Thyroid gland (tissue), 4 donors: Measurements from ENCODE around the gene SPRR4.

Experiments used
- POLR2A ChIP-seq, 2 donors: fragments of 450-650 bp; IDR thresholded peaks; one replicate each; pipeline ENCODE4 v1.6.1; 2017; ENCODE audit warnings: antibody characterized with exemption in 2 of 2, mild to moderate bottlenecking in 2 of 2, moderate library complexity in 1 of 2
- TF ChIP-seq, protein P1 (sequence below), 6 experiments: fragments of 200-600 bp in 3 of 6; fragments of 450-650 bp in 3 of 6; sonication (generic) in 3 of 6; IDR thresholded peaks; one replicate each; pipeline ENCODE4 v1.5.1; 2016 to 2019; ENCODE audit warnings: antibody characterized with exemption in 6 of 6, mild to moderate bottlenecking in 2 of 6, inconsistent platforms in 1 of 6, moderate library complexity in 1 of 6

GRCh38 chr1:152957561-152957960, 12.9 kb upstream of the SPRR4 start:
- TF ChIP-seq, protein P1, sequence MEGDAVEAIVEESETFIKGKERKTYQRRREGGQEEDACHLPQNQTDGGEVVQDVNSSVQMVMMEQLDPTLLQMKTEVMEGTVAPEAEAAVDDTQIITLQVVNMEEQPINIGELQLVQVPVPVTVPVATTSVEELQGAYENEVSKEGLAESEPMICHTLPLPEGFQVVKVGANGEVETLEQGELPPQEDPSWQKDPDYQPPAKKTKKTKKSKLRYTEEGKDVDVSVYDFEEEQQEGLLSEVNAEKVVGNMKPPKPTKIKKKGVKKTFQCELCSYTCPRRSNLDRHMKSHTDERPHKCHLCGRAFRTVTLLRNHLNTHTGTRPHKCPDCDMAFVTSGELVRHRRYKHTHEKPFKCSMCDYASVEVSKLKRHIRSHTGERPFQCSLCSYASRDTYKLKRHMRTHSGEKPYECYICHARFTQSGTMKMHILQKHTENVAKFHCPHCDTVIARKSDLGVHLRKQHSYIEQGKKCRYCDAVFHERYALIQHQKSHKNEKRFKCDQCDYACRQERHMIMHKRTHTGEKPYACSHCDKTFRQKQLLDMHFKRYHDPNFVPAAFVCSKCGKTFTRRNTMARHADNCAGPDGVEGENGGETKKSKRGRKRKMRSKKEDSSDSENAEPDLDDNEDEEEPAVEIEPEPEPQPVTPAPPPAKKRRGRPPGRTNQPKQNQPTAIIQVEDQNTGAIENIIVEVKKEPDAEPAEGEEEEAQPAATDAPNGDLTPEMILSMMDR (IDR thresholded peaks at IDR 0.05) = no peak
- no peak for TF ChIP-seq POLR2A (IDR thresholded peaks at IDR 0.05)
